GM12878 (cell line): ENCODE results near the gene PTPRM. TPM values are rescaled to one million over a fixed set of nuclear protein-coding genes. Genes with fewer than 3 reads are reported as not detected.

Experiments
- ATAC-seq: fragments of 200-7000 bp; cut with Tn5 transposase; 3 replicates; pipeline ENCODE4 v1.9.1; 2020; ENCODE audit warnings: mild to moderate bottlenecking, moderate library complexity
- BruUV-seq: library from RNA; stranded (reverse); fragments of 400-500 nt; replicated peaks from 2 replicates; lab custom pipeline; 2021; lab: Mats Ljungman, UMichigan
- CTCF ChIA-PET: fragments of 300-600 bp; sonication (Branson Sonifier 250); formaldehyde crosslinking; extraction: SDS; loops from one replicate; lab custom pipeline; 2021; ENCODE audit warnings: inconsistent platforms; lab: Yijun Ruan, JAX
- POLR2A ChIA-PET: fragments of 350-600 bp; formaldehyde crosslinking; extraction: SDS; loops from one replicate; lab custom pipeline; 2021; ENCODE audit warnings: inconsistent platforms; lab: Charles Lee
- RAD21 ChIA-PET: fragments of 300-600 bp; sonication (Branson Sonifier 250); formaldehyde crosslinking; loops from one replicate; lab custom pipeline; 2023; ENCODE audit warnings: antibody characterized with exemption; ENCODE audit not compliant: unreplicated experiment; lab: Charles Lee
- SMC1A ChIA-PET: fragments of 300-600 bp; sonication (Branson Sonifier 250); formaldehyde crosslinking; loops from one replicate; lab custom pipeline; 2023; ENCODE audit not compliant: unreplicated experiment, uncharacterized antibody; lab: Charles Lee
- DNase-seq: peaks from one replicate; pipeline ENCODE4 v3.0.0-alpha.2; 2011; ENCODE audit warnings: low read depth, low spot score
- FAIRE-seq: peaks from 3 replicates; lab custom pipeline; 2011; peaks lifted over from hg19 to GRCh38; lab: Jason Lieb, UNC
- H2AFZ ChIP-seq: 2 replicates; pipeline ENCODE4 v1.6.0; 2011; ENCODE audit warnings: low read depth, low read length, control low read depth; ENCODE audit not compliant: control insufficient read depth
- H3K27ac ChIP-seq: 2 replicates; pipeline ENCODE4 v1.5.1; 2011; ENCODE audit warnings: control low read depth; ENCODE audit not compliant: control insufficient read depth, insufficient read depth
- H3K27me3 ChIP-seq, 2 experiments: replicated peaks in 1 of 2; 2 replicates each; pipeline versions ENCODE4 v1.6.0 to v1.6.1; 2011; ENCODE audit warnings: low read length in 1 of 2; ENCODE audit not compliant: control insufficient read depth in 2 of 2, insufficient read depth in 2 of 2
- H3K36me3 ChIP-seq, 2 experiments: 2 replicates each; pipeline ENCODE4 v1.5.1; 2011; ENCODE audit warnings: low read length in 1 of 2; ENCODE audit not compliant: control insufficient read depth in 2 of 2, insufficient read depth in 2 of 2
- H3K4me1 ChIP-seq: 2 replicates; pipeline ENCODE4 v1.6.1; 2011; ENCODE audit warnings: mild to moderate bottlenecking, low read length, moderate library complexity, mixed read lengths; ENCODE audit not compliant: control insufficient read depth, insufficient read depth
- H3K4me2 ChIP-seq: 2 replicates; pipeline ENCODE4 v1.6.0; 2011; ENCODE audit warnings: control low read depth; ENCODE audit not compliant: control insufficient read depth, insufficient read depth
- H3K4me3 ChIP-seq: fragments of 200-600 bp; sonication (generic); 2 replicates; pipeline ENCODE4 v1.5.1; 2016
- H3K79me2 ChIP-seq: 2 replicates; pipeline ENCODE4 v1.6.0; 2011; ENCODE audit warnings: low read length; ENCODE audit not compliant: control insufficient read depth, insufficient read depth
- H3K9ac ChIP-seq: 2 replicates; pipeline ENCODE4 v1.8.0; 2011; ENCODE audit warnings: low read length, control low read depth, mixed read lengths; ENCODE audit not compliant: control insufficient read depth, insufficient read depth
- H3K9me3 ChIP-seq: replicated peaks from 3 replicates; pipeline ENCODE4 v1.5.1; 2011; ENCODE audit warnings: mild to moderate bottlenecking, low read length; ENCODE audit not compliant: control insufficient read depth, insufficient read depth
- H4K20me1 ChIP-seq: 2 replicates; pipeline ENCODE4 v1.6.0; 2011; ENCODE audit not compliant: control insufficient read depth, insufficient read depth
- CHD4 ChIP-seq: fragments of 200-600 bp; sonication (generic); IDR thresholded peaks from 2 replicates; pipeline ENCODE4 v1.6.1; 2016; ENCODE audit warnings: mild to moderate bottlenecking
- CREM ChIP-seq: IDR thresholded peaks from 2 replicates; pipeline ENCODE4 v1.6.1; 2014; ENCODE audit warnings: antibody characterized with exemption, low read depth
- FOXK2 ChIP-seq: fragments of 450-650 bp; IDR thresholded peaks from 2 replicates; pipeline ENCODE4 v1.6.1; 2017; ENCODE audit warnings: mild to moderate bottlenecking, moderate library complexity
- HDAC6 ChIP-seq: fragments of 200-600 bp; sonication (generic); IDR thresholded peaks from one replicate; pipeline ENCODE4 v1.8.0; 2017; ENCODE audit warnings: antibody characterized with exemption; ENCODE audit not compliant: unreplicated experiment
- KDM1A ChIP-seq: fragments of 200-600 bp; sonication (generic); IDR thresholded peaks from 2 replicates; pipeline ENCODE4 v1.6.1; 2016; ENCODE audit warnings: borderline replicate concordance
- RELA ChIP-seq: fragments of 450-650 bp; IDR thresholded peaks from 2 replicates; pipeline ENCODE4 v1.8.0; 2014; ENCODE audit warnings: borderline replicate concordance; ENCODE audit not compliant: partially characterized antibody
- SPI1 ChIP-seq: IDR thresholded peaks from 2 replicates; pipeline ENCODE4 v1.6.1; 2011; ENCODE audit warnings: low read depth, mild to moderate bottlenecking, low read length, moderate library complexity, borderline replicate concordance; ENCODE audit not compliant: insufficient read depth
- SUZ12 ChIP-seq: fragments of 200-600 bp; sonication (generic); IDR thresholded peaks from one replicate; pipeline ENCODE4 v1.6.1; 2018; ENCODE audit warnings: antibody characterized with exemption, mild to moderate bottlenecking; ENCODE audit not compliant: unreplicated experiment
- TCF12 ChIP-seq: IDR thresholded peaks from 2 replicates; pipeline ENCODE4 v1.6.1; 2011; ENCODE audit warnings: low read depth, mild to moderate bottlenecking, low read length
- ZNF217 ChIP-seq: fragments of 450-650 bp; IDR thresholded peaks from 2 replicates; pipeline ENCODE4 v1.6.1; 2017; ENCODE audit warnings: antibody characterized with exemption, mild to moderate bottlenecking
- ZNF384 ChIP-seq: IDR thresholded peaks from 2 replicates; pipeline ENCODE4 v1.6.1; 2012; ENCODE audit warnings: low read depth, mild to moderate bottlenecking, low read length, improper control_type of control experiment, borderline replicate concordance
- ZNF622 ChIP-seq: fragments of 450-650 bp; IDR thresholded peaks from 2 replicates; pipeline ENCODE4 v1.6.1; 2017; ENCODE audit warnings: mild to moderate bottlenecking, inconsistent platforms
- WGBS: methylation state at CpG from one replicate; pipeline ENCODE4 v1.1.6; 2016; ENCODE audit warnings: low lambda C conversion rate; ENCODE audit not compliant: insufficient replicate concordance, insufficient coverage; ENCODE audit errors: missing lambda C conversion rate; 5-methylcytosine and 5-hydroxymethylcytosine counted together
- in situ Hi-C: fragments of 300-500 bp; cut with MboI; formaldehyde crosslinking; loops from 9 replicates; pipeline ENCODE4 v1.14.3; 2018; ENCODE audit warnings: mixed read lengths
- intact Hi-C: fragments of 100-400 bp; cut with micrococcal nuclease; formaldehyde crosslinking; loops from one replicate; pipeline ENCODE4 v1.14.2; 2022; ENCODE audit not compliant: unreplicated experiment
- polyA plus RNA-seq, 11 experiments: library from polyadenylated mRNA; depleted of rRNA in 4 of 11; unstranded in 6 of 11; stranded (reverse) in 5 of 11; fragments of >200 nt; fragmentation: Nextera tagmentation in 4 of 11; fragmentation: Illumina TruSeq in 1 of 11; extraction: Ambion mirVana in 4 of 11; extraction: Trizol in 1 of 11; gene quantifications; 1 replicate in 1 of 11; 2 replicates in 10 of 11; pipeline versions ENCODE4 v1.2.1 to v1.2.3, GENCODE V29; 2011 to 2016; ENCODE audit warnings: inconsistent platforms in 2 of 11, missing spikeins in 2 of 11, low read depth in 1 of 11
- total RNA-seq, 4 experiments: library from RNA; depleted of rRNA in 3 of 4; stranded (reverse); fragments of >200 nt in 3 of 4; fragmentation: Illumina TruSeq in 1 of 4; extraction: Trizol in 1 of 4; gene quantifications; 2 replicates each; pipeline versions ENCODE4 v1.2.1 to v1.2.3, GENCODE V29; 2013 to 2021
- TF ChIP-seq, protein P1 (sequence below): fragments of 450-650 bp; IDR thresholded peaks from 2 replicates; pipeline ENCODE4 v1.6.1; 2018; ENCODE audit warnings: mild to moderate bottlenecking, low read depth, moderate library complexity; ENCODE audit not compliant: partially characterized antibody

Gene PTPRM
- total and polyA plus RNA-seq, 10 of the 15 experiments (the other 5 are each of a cell fraction or from before 2014, with no cell fraction given), result 0.07 to 22.6 (median 0.60) TPM

DNA sequence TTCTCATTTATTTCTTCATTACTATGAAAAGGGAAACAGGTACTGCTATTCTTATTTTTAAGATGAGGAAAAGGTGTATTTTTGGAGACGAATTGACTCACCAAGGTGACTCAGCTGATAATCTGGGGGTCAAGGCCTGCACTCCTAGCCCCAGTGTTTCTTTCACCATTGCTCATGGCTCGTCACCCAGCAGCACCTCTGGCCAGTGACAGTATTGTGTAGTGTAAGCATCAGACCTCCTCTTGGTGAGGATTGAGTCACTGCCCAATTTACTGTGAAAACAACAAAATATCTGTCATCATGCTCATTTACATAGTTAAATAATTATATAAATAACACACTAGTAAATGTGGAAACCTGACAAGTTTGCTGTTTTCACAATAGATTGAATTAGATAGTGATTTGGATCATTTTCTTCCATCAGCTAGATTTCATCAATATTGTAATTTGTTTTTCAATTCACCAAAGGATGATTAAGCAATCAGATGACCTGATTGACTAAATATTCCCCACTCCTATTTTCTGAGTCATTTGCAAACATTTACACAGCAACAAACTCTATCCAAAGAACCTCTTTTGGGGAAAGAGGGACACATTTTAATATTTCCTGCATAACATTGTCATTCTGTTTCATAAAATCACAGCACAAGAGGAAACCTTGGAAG is 549.4 kb downstream of the PTPRM start:
- POLR2A ChIA-PET, result no interaction called here
- ATAC-seq, result no peak

More for the DNA sequence above, 549.4 kb downstream of the PTPRM start:
- TF ChIP-seq CHD4 (no peak), CREM (no peak), SPI1 (no peak), HDAC6 (no peak), RELA (no peak), ZNF622 (no peak), ZNF217 (no peak), ZNF384 (no peak), KDM1A (no peak), TCF12 (no peak), FOXK2 (no peak), SUZ12 (no peak)
- TF ChIP-seq, protein P1, sequence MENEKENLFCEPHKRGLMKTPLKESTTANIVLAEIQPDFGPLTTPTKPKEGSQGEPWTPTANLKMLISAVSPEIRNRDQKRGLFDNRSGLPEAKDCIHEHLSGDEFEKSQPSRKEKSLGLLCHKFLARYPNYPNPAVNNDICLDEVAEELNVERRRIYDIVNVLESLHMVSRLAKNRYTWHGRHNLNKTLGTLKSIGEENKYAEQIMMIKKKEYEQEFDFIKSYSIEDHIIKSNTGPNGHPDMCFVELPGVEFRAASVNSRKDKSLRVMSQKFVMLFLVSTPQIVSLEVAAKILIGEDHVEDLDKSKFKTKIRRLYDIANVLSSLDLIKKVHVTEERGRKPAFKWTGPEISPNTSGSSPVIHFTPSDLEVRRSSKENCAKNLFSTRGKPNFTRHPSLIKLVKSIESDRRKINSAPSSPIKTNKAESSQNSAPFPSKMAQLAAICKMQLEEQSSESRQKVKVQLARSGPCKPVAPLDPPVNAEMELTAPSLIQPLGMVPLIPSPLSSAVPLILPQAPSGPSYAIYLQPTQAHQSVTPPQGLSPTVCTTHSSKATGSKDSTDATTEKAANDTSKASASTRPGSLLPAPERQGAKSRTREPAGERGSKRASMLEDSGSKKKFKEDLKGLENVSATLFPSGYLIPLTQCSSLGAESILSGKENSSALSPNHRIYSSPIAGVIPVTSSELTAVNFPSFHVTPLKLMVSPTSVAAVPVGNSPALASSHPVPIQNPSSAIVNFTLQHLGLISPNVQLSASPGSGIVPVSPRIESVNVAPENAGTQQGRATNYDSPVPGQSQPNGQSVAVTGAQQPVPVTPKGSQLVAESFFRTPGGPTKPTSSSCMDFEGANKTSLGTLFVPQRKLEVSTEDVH, result no peak
- no peak for FAIRE-seq
- Histone ChIP-seq H3K27ac (no peak overlapping the region), H3K79me2 (no peaks in the 10 kb centered on the region), H3K4me2 (no peak overlapping the region), H3K9me3 (no peaks in the 10 kb centered on the region), H3K4me1 (no peaks in the 10 kb centered on the region), H3K36me3 (no peaks in the 10 kb centered on the region), H4K20me1 (no peaks in the 10 kb centered on the region), H3K9ac (no peak overlapping the region), H3K4me3 (no peak overlapping the region; the same call in 1 of the 2 replicates), H3K27me3 (no peaks in the 10 kb centered on the region), H2AFZ (no peak overlapping the region)
- ChIA-PET SMC1A (interaction anchor here (1.5 kb wide), 1 partner anchor 31 kb away, joined by 4 read pairs; no protein-coding TSS in a partner anchor), CTCF (interaction anchor here (1.0 kb wide), 1 partner anchor 243 kb away, joined by 3 read pairs; no protein-coding TSS in a partner anchor), RAD21 (no interaction called here)
- WGBS, result 0% methylated on average over 2 of the region's 2 CpGs
- DNase-seq, result no peak
- in situ Hi-C loops, result no loop called here
- BruUV-seq, result no TSS peak
- intact Hi-C loops, result no loop called here
